Suprapubic skin (tissue), 4 donors: Measurements from ENCODE around the gene CLIC4. TPM values are rescaled to one million over a fixed set of nuclear protein-coding genes. Genes with fewer than 3 reads are reported as not detected.

ENCODE experiments used
- DNase-seq, 2 donors: peaks; one replicate each; pipeline ENCODE4 v3.0.0-alpha.2; 2019; ENCODE audit warnings: low spot score in 2 of 2
- H3K27ac ChIP-seq: fragments of 200-600 bp; sonication (generic); one replicate; pipeline ENCODE4 v1.5.1; 2019
- H3K27me3 ChIP-seq: fragments of 200-600 bp; sonication (generic); one replicate; pipeline ENCODE4 v1.5.1; 2019
- H3K36me3 ChIP-seq: fragments of 200-600 bp; sonication (generic); one replicate; pipeline ENCODE4 v1.5.1; 2019
- H3K4me1 ChIP-seq: fragments of 200-600 bp; sonication (generic); one replicate; pipeline ENCODE4 v1.5.1; 2019
- H3K4me3 ChIP-seq: fragments of 200-600 bp; sonication (generic); one replicate; pipeline ENCODE4 v1.5.1; 2019; ENCODE audit warnings: mild to moderate bottlenecking
- H3K9me3 ChIP-seq: fragments of 200-600 bp; sonication (generic); one replicate; pipeline ENCODE4 v1.5.1; 2019
- CTCF ChIP-seq, 2 donors: fragments of 200-600 bp in 1 of 2; fragments of 450-650 bp in 1 of 2; sonication (generic) in 1 of 2; IDR thresholded peaks; one replicate each; pipeline ENCODE4 v1.5.1; 2016 to 2019; ENCODE audit warnings: antibody characterized with exemption in 2 of 2, mild to moderate bottlenecking in 1 of 2, moderate library complexity in 1 of 2
- EP300 ChIP-seq: sonication (generic); formaldehyde crosslinking; IDR thresholded peaks from one replicate; pipeline ENCODE4 v1.6.1; 2017; ENCODE audit warnings: antibody characterized with exemption
- POLR2A ChIP-seq, 2 donors: fragments of 450-650 bp; IDR thresholded peaks; one replicate each; pipeline ENCODE4 v1.6.1; 2017; ENCODE audit warnings: antibody characterized with exemption in 2 of 2, mild to moderate bottlenecking in 2 of 2, moderate library complexity in 2 of 2
- POLR2AphosphoS5 ChIP-seq, 3 donors: sonication (generic); formaldehyde crosslinking; IDR thresholded peaks; one replicate each; pipeline ENCODE4 v1.6.1; 2017; ENCODE audit warnings: antibody characterized with exemption in 3 of 3
- WGBS: methylation state at CpG from one replicate; pipeline ENCODE4 v1.1.5; 2018; 5-methylcytosine and 5-hydroxymethylcytosine counted together
- total RNA-seq, 4 donors: library from RNA; depleted of rRNA; stranded (reverse); fragments of >200 nt; gene quantifications; one replicate each; pipeline ENCODE4 v1.1.0, GENCODE V29; 2016

The CLIC4 gene
- total RNA-seq, 4 donors from 2014 or later, result 50.1 to 76.3 (median 71.4) TPM

GRCh38 chr1:24856787-24857506 lies 111.7 kb downstream of the CLIC4 start:
- no peak overlapping the region for H3K27ac ChIP-seq
- H3K36me3 ChIP-seq, result no peaks in the 10 kb centered on the region
- TF ChIP-seq POLR2AphosphoS5 (IDR thresholded peaks at IDR 0.05) (no peak), CTCF (IDR thresholded peaks at IDR 0.05) (no peak), POLR2A (IDR thresholded peaks at IDR 0.05) (no peak), EP300 (no peak)
- no peaks in the 10 kb centered on the region for H3K4me1 ChIP-seq
- no peak for DNase-seq
- no peak overlapping the region for H3K4me3 ChIP-seq
- WGBS, result 87% methylated on average over 16 of the region's 16 CpGs
- no peaks in the 10 kb centered on the region for H3K9me3 ChIP-seq
- H3K27me3 ChIP-seq, result peaks cover 13% of the 10 kb centered on the region

- peaks cover 14% of the 10 kb centered on the region for H3K27me3 ChIP-seq
- no peak overlapping the region for H3K4me3 ChIP-seq
- WGBS, result 84% methylated on average over 6 of the region's 6 CpGs
- no peak overlapping the region for H3K27ac ChIP-seq
- no peaks in the 10 kb centered on the region for H3K9me3 ChIP-seq
- no peak for TF ChIP-seq POLR2A (IDR thresholded peaks at IDR 0.05)
- no peak for TF ChIP-seq CTCF (IDR thresholded peaks at IDR 0.05)
- TF ChIP-seq EP300, result no peak
- TF ChIP-seq POLR2AphosphoS5 (IDR thresholded peaks at IDR 0.05), result no peak
- H3K36me3 ChIP-seq, result no peaks in the 10 kb centered on the region
- DNase-seq, result no peak
- H3K4me1 ChIP-seq, result no peaks in the 10 kb centered on the region
These were observed 112.4 kb downstream of the CLIC4 start for GRCh38 chr1:24857507-24858133.

- peaks cover 14% of the 10 kb centered on the region for H3K27me3 ChIP-seq
- DNase-seq, result no peak
- H3K36me3 ChIP-seq, result no peaks in the 10 kb centered on the region
- no peaks in the 10 kb centered on the region for H3K9me3 ChIP-seq
- no peaks in the 10 kb centered on the region for H3K4me1 ChIP-seq
- H3K4me3 ChIP-seq, result no peak overlapping the region
- no peak overlapping the region for H3K27ac ChIP-seq
- 100% methylated on average over 1 of the region's 1 CpG for WGBS
- no peak for TF ChIP-seq POLR2A (IDR thresholded peaks at IDR 0.05)
- TF ChIP-seq POLR2AphosphoS5 (IDR thresholded peaks at IDR 0.05), result no peak
- TF ChIP-seq CTCF (IDR thresholded peaks at IDR 0.05), result no peak
- TF ChIP-seq EP300, result no peak
These were observed 113.0 kb downstream of the CLIC4 start for GRCh38 chr1:24858277-24858676.

GRCh38 chr1:24859063-24860010 lies 114.1 kb downstream of the CLIC4 start:
- Histone ChIP-seq H3K9me3 (no peaks in the 10 kb centered on the region), H3K27me3 (peaks cover 14% of the 10 kb centered on the region), H3K27ac (no peak overlapping the region), H3K36me3 (no peaks in the 10 kb centered on the region), H3K4me3 (no peak overlapping the region), H3K4me1 (no peaks in the 10 kb centered on the region)
- WGBS, result 85% methylated on average over 10 of the region's 10 CpGs
- no peak for DNase-seq
- TF ChIP-seq POLR2AphosphoS5 (IDR thresholded peaks at IDR 0.05), result no peak
- TF ChIP-seq EP300, result no peak
- TF ChIP-seq CTCF (IDR thresholded peaks at IDR 0.05), result no peak
- no peak for TF ChIP-seq POLR2A (IDR thresholded peaks at IDR 0.05)
